MM.1S (cell line): Measurements from ENCODE around the gene MAP4K3.

Experiments used
- DNase-seq: peaks from one replicate; pipeline ENCODE4 v3.0.0-alpha.2; 2015
- H2AFZ ChIP-seq: fragments of 300-600 bp; sonication (generic); 2 replicates; pipeline ENCODE4 v1.6.0; 2016; ENCODE audit warnings: antibody characterized with exemption, low read length
- H3F3A ChIP-seq: fragments of 300-600 bp; sonication (generic); 2 replicates; pipeline ENCODE4 v1.6.1; 2016; ENCODE audit warnings: mild to moderate bottlenecking, antibody characterized with exemption, low read length, moderate library complexity, mixed read lengths; ENCODE audit not compliant: insufficient read depth
- H3K27ac ChIP-seq: fragments of 300-600 bp; sonication (generic); 2 replicates; pipeline ENCODE4 v1.5.1; 2016; ENCODE audit warnings: mild to moderate bottlenecking, low read length
- H3K27me3 ChIP-seq: fragments of 300-600 bp; sonication (generic); replicated peaks from 2 replicates; pipeline ENCODE4 v1.6.0; 2016; ENCODE audit warnings: low read length; ENCODE audit not compliant: insufficient read depth
- H3K36me3 ChIP-seq: fragments of 300-600 bp; sonication (generic); replicated peaks from 2 replicates; pipeline ENCODE4 v1.6.1; 2016; ENCODE audit warnings: mild to moderate bottlenecking, low read length, mixed read lengths; ENCODE audit not compliant: insufficient read depth
- H3K4me1 ChIP-seq: fragments of 300-600 bp; sonication (generic); 2 replicates; pipeline ENCODE4 v1.6.1; 2016; ENCODE audit warnings: low read length, mixed read lengths
- H3K4me2 ChIP-seq: fragments of 300-600 bp; sonication (generic); 2 replicates; pipeline ENCODE4 v1.6.0; 2016; ENCODE audit warnings: low read depth, low read length
- H3K4me3 ChIP-seq: fragments of 300-600 bp; sonication (generic); 2 replicates; pipeline ENCODE4 v1.5.1; 2016; ENCODE audit warnings: low read length, mixed read lengths
- H3K79me2 ChIP-seq: fragments of 300-600 bp; sonication (generic); 2 replicates; pipeline ENCODE4 v1.6.1; 2016; ENCODE audit warnings: mixed run types, low read length, mixed read lengths
- H3K9ac ChIP-seq: fragments of 300-600 bp; sonication (generic); 2 replicates; pipeline ENCODE4 v1.6.1; 2016; ENCODE audit warnings: low read length, mixed read lengths
- H3K9me2 ChIP-seq: fragments of 300-600 bp; sonication (generic); replicated peaks from 2 replicates; pipeline ENCODE4 v1.6.1; 2016; ENCODE audit warnings: mild to moderate bottlenecking, low read length, mixed read lengths; ENCODE audit not compliant: insufficient read depth
- H3K9me3 ChIP-seq: fragments of 300-600 bp; sonication (generic); replicated peaks from 2 replicates; pipeline ENCODE4 v1.6.1; 2016; ENCODE audit warnings: mild to moderate bottlenecking, low read length, mixed read lengths; ENCODE audit not compliant: insufficient read depth
- H4K20me1 ChIP-seq: fragments of 300-600 bp; sonication (generic); 2 replicates; pipeline ENCODE4 v1.6.1; 2016; ENCODE audit warnings: mild to moderate bottlenecking, low read length, moderate library complexity, mixed read lengths; ENCODE audit not compliant: insufficient read depth
- EZH2 ChIP-seq: fragments of 300-600 bp; sonication (generic); optimal IDR thresholded peaks from 2 replicates; pipeline ENCODE3; 2017; ENCODE audit warnings: low read depth, mild to moderate bottlenecking, antibody characterized with exemption, low read length, mixed read lengths
- EZH2phosphoT487 ChIP-seq: fragments of 300-600 bp; sonication (generic); IDR thresholded peaks from 2 replicates; pipeline ENCODE4 v1.6.1; 2018; ENCODE audit warnings: antibody characterized with exemption, low read length
- TF ChIP-seq, protein P1 (sequence below): fragments of 300-600 bp; sonication (generic); IDR thresholded peaks from 2 replicates; pipeline ENCODE4 v1.5.1; 2016; ENCODE audit warnings: antibody characterized with exemption, low read length, mixed read lengths

Gene MAP4K3

DNA sequence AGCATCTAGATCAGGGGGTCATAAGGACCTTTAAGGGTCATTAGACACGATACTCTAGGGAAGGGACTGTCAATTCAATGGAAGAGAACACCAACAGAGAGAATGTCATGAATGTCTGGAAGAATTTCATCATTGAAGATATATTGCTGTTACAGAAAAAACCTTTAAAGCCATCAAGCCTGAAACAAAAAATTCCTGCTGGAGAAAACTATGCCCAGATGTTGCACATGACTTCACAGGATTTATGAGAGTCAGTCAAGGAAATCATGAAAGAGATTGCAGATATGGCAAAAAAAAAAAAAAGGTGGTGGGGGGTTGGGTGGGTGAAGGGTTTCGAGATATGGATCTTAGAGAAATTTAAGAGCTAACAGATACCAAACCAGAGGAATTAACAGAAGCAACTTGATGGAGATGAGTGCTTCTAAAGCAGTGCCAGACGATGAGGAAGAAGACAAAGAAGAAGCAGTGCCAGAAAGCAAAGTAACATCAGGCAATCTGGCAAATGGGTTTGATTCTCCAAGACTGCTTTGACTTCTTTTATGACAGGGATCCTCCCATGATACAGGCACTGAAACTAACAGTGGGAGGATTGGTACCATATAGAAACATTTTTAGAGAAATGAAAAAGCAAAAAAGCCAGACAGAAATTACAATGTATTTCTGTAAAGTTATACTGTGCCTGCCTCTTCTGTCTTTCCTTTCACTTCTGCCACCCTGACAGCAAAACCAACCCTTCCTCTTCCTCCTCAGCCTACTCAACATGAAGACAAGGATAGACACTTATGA, 28.5 kb downstream of the MAP4K3 start:
- Histone ChIP-seq H3K27ac (peak overlapping the region; percentile 38; the same call in 1 of the 2 replicates), H3K27me3 (no peaks in the 10 kb centered on the region), H3K4me2 (peak overlapping the region; percentile 63), H4K20me1 (no peaks in the 10 kb centered on the region), H3K9ac (no peak overlapping the region; the same call in 1 of the 2 replicates), H3K36me3 (no peaks in the 10 kb centered on the region), H3K4me1 (peaks cover 66% of the 10 kb centered on the region), H3K79me2 (peaks cover 89% of the 10 kb centered on the region), H2AFZ (no peak overlapping the region), H3F3A (peaks cover 30% of the 10 kb centered on the region), H3K4me3 (peak overlapping the region; percentile 2; the same call in 1 of the 2 replicates), H3K9me3 (no peaks in the 10 kb centered on the region), H3K9me2 (no peaks in the 10 kb centered on the region)
- DNase-seq: peak; percentile 9
- TF ChIP-seq EZH2phosphoT487 (no peak), EZH2 (no peak)
- TF ChIP-seq, protein P1, sequence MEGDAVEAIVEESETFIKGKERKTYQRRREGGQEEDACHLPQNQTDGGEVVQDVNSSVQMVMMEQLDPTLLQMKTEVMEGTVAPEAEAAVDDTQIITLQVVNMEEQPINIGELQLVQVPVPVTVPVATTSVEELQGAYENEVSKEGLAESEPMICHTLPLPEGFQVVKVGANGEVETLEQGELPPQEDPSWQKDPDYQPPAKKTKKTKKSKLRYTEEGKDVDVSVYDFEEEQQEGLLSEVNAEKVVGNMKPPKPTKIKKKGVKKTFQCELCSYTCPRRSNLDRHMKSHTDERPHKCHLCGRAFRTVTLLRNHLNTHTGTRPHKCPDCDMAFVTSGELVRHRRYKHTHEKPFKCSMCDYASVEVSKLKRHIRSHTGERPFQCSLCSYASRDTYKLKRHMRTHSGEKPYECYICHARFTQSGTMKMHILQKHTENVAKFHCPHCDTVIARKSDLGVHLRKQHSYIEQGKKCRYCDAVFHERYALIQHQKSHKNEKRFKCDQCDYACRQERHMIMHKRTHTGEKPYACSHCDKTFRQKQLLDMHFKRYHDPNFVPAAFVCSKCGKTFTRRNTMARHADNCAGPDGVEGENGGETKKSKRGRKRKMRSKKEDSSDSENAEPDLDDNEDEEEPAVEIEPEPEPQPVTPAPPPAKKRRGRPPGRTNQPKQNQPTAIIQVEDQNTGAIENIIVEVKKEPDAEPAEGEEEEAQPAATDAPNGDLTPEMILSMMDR: no peak

GRCh38 chr2:39407516-39408296, 29.4 kb downstream of the MAP4K3 start:
- Histone ChIP-seq H3F3A (peaks cover 30% of the 10 kb centered on the region), H3K9ac (no peak overlapping the region), H3K4me1 (peaks cover 63% of the 10 kb centered on the region), H3K36me3 (no peaks in the 10 kb centered on the region), H3K79me2 (peaks cover 81% of the 10 kb centered on the region), H3K27me3 (no peaks in the 10 kb centered on the region), H3K27ac (peak overlapping the region; percentile 38; the same call in 1 of the 2 replicates), H3K4me3 (no peak overlapping the region), H3K4me2 (peak overlapping the region; percentile 63; the same call in 1 of the 2 replicates), H4K20me1 (no peaks in the 10 kb centered on the region), H3K9me3 (no peaks in the 10 kb centered on the region), H3K9me2 (no peaks in the 10 kb centered on the region), H2AFZ (no peak overlapping the region)
- TF ChIP-seq EZH2 (no peak), EZH2phosphoT487 (no peak)
- TF ChIP-seq, protein P1: no peak
- DNase-seq: no peak

DNA sequence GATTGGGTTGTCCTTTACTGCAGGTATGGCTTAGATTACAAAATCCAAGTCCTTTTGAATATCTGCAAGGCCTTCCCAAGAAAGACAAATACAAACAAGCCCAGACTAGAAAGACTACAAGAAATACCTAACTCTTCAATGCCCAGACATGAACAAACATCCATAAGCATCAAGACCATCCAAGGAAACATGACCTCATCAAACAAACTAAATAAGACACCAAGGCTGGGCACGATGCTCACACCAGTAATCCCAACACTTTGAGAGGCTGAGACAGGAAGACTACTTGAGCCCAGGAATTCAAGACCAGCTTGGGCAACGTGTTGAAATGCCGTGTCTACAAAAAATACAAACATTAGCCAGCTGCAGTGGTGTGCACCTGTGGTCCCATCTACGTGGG, 31.7 kb downstream of the MAP4K3 start:
- Histone ChIP-seq H3K9me2 (no peaks in the 10 kb centered on the region), H4K20me1 (no peaks in the 10 kb centered on the region), H3K9me3 (no peaks in the 10 kb centered on the region), H3K9ac (no peak overlapping the region), H3F3A (peaks cover 38% of the 10 kb centered on the region), H2AFZ (no peak overlapping the region), H3K79me2 (peaks cover 80% of the 10 kb centered on the region), H3K27me3 (no peaks in the 10 kb centered on the region), H3K36me3 (no peaks in the 10 kb centered on the region), H3K4me3 (no peak overlapping the region), H3K4me2 (no peak overlapping the region), H3K27ac (no peak overlapping the region), H3K4me1 (peaks cover 59% of the 10 kb centered on the region)
- no peak for DNase-seq
- no peak for TF ChIP-seq EZH2phosphoT487
- TF ChIP-seq, protein P1: no peak
- no peak for TF ChIP-seq EZH2
